SK-N-SH (cell line): Measurements from ENCODE around the gene SCD5. TPM values are rescaled to one million over a fixed set of nuclear protein-coding genes. Genes with fewer than 3 reads are reported as not detected.

ENCODE experiments used
- CTCF ChIA-PET: fragments of 300-600, 350-600 bp; formaldehyde crosslinking; extraction: SDS; loops from one replicate; lab custom pipeline; 2021; lab: Yijun Ruan, JAX
- POLR2A ChIA-PET: fragments of 350-600 bp; sonication (Branson Sonifier 250); formaldehyde crosslinking; extraction: SDS; loops from one replicate; lab custom pipeline; 2020; ENCODE audit warnings: antibody characterized with exemption, inconsistent platforms; lab: Yijun Ruan, JAX
- DNase-seq: peaks from one replicate; pipeline ENCODE4 v3.0.0; 2012
- H2AFZ ChIP-seq: fragments of 200-600 bp; sonication (generic); 2 replicates; pipeline ENCODE4 v1.8.1; 2016; ENCODE audit warnings: antibody characterized with exemption, mild to moderate bottlenecking, low read depth
- H3F3A ChIP-seq: fragments of 200-600 bp; sonication (generic); replicated peaks from 2 replicates; pipeline ENCODE3; 2016; ENCODE audit warnings: antibody characterized with exemption, mild to moderate bottlenecking; ENCODE audit not compliant: insufficient read depth
- H3K27ac ChIP-seq, 2 experiments: fragments of 200-500 bp in 1 of 2; fragments of 200-600 bp in 1 of 2; sonication (Bioruptor generic) in 1 of 2; sonication (generic), shearing (Covaris generic) in 1 of 2; 2 replicates each; pipeline versions ENCODE4 v1.5.1 to v1.6.1; 2014 to 2016; ENCODE audit warnings: low read depth in 2 of 2, inconsistent platforms in 1 of 2, low read length in 1 of 2, mild to moderate bottlenecking in 1 of 2, mixed read lengths in 1 of 2
- H3K27me3 ChIP-seq: fragments of 200-600 bp; sonication (generic), shearing (Covaris generic); 2 replicates; pipeline ENCODE4 v1.6.1; 2016; ENCODE audit warnings: mixed run types; ENCODE audit not compliant: insufficient read depth
- H3K36me3 ChIP-seq, 2 experiments: fragments of 200-500 bp in 1 of 2; fragments of 200-600 bp in 1 of 2; sonication (Bioruptor generic) in 1 of 2; sonication (generic) in 1 of 2; replicated peaks in 1 of 2; 2 replicates each; pipeline versions ENCODE3 to v1.5.1; 2014 to 2016; ENCODE audit warnings: low read length in 1 of 2, mild to moderate bottlenecking in 1 of 2; ENCODE audit not compliant: insufficient read depth in 2 of 2, control insufficient read depth in 1 of 2
- H3K4me1 ChIP-seq, 2 experiments: fragments of 200-500 bp in 1 of 2; fragments of 200-600 bp in 1 of 2; sonication (Bioruptor generic) in 1 of 2; sonication (generic), shearing (Covaris generic) in 1 of 2; 2 replicates each; pipeline versions ENCODE4 v1.5.1 to v1.6.1; 2014 to 2016; ENCODE audit warnings: low read depth in 1 of 2, low read length in 1 of 2, mixed run types in 1 of 2; ENCODE audit not compliant: insufficient read depth in 2 of 2, control insufficient read depth in 1 of 2
- H3K4me2 ChIP-seq: fragments of 200-600 bp; sonication (generic), shearing (Covaris generic); 2 replicates; pipeline ENCODE4 v1.6.1; 2017; ENCODE audit warnings: mixed run types
- H3K4me3 ChIP-seq, 2 experiments: fragments of 200-500 bp in 1 of 2; fragments of 200-600 bp in 1 of 2; sonication (Bioruptor generic) in 1 of 2; sonication (generic), shearing (Covaris generic) in 1 of 2; 2 replicates each; pipeline versions ENCODE4 v1.5.1 to v1.8.1; 2014 to 2016; ENCODE audit warnings: low read depth in 2 of 2, inconsistent platforms in 1 of 2, low read length in 1 of 2, mild to moderate bottlenecking in 1 of 2, mixed read lengths in 1 of 2, moderate library complexity in 1 of 2
- H3K79me2 ChIP-seq: fragments of 200-600 bp; sonication (generic); 2 replicates; pipeline ENCODE4 v1.8.1; 2017; ENCODE audit warnings: mild to moderate bottlenecking; ENCODE audit not compliant: insufficient read depth
- H3K9ac ChIP-seq: fragments of 200-600 bp; sonication (generic); 2 replicates; pipeline ENCODE4 v1.6.1; 2017; ENCODE audit warnings: mixed run types
- H3K9me2 ChIP-seq: fragments of 200-600 bp; sonication (generic); 2 replicates; pipeline ENCODE4 v1.6.1; 2017; ENCODE audit warnings: mixed run types
- H3K9me3 ChIP-seq: fragments of 200-600 bp; sonication (generic); 2 replicates; pipeline ENCODE4 v1.6.1; 2017; ENCODE audit warnings: mixed run types, mild to moderate bottlenecking, moderate library complexity
- H4K20me1 ChIP-seq: fragments of 200-600 bp; sonication (generic); 2 replicates; pipeline ENCODE4 v1.6.1; 2017; ENCODE audit warnings: mild to moderate bottlenecking, mixed run types; ENCODE audit not compliant: insufficient read depth
- FOSL2 ChIP-seq: IDR thresholded peaks from 2 replicates; pipeline ENCODE4 v1.4.0; 2012; ENCODE audit warnings: low read depth, mild to moderate bottlenecking, moderate library complexity, borderline replicate concordance
- FOXM1 ChIP-seq: IDR thresholded peaks from 2 replicates; pipeline ENCODE4 v1.4.0; 2012; ENCODE audit warnings: low read depth, mild to moderate bottlenecking
- GATA2 ChIP-seq: sonication (generic); formaldehyde crosslinking; IDR thresholded peaks from 2 replicates; pipeline ENCODE4 v1.5.0; 2020; ENCODE audit warnings: mild to moderate bottlenecking, missing genetic modification reagents
- MAX ChIP-seq: IDR thresholded peaks from 2 replicates; pipeline ENCODE4 v1.4.0; 2012; ENCODE audit warnings: low read depth
- MEF2A ChIP-seq: IDR thresholded peaks from 2 replicates; pipeline ENCODE4 v1.4.0; 2012; ENCODE audit warnings: low read depth, borderline replicate concordance
- MXI1 ChIP-seq: IDR thresholded peaks from 2 replicates; pipeline ENCODE4 v1.6.1; 2012; ENCODE audit warnings: mild to moderate bottlenecking, low read depth, low read length, improper control_type of control experiment
- NFIC ChIP-seq: IDR thresholded peaks from 2 replicates; pipeline ENCODE4 v1.4.0; 2012; ENCODE audit warnings: borderline replicate concordance
- POLR2AphosphoS5 ChIP-seq: IDR thresholded peaks from 2 replicates; pipeline ENCODE4 v1.6.1; 2012; ENCODE audit warnings: low read depth, low read length
- RAD21 ChIP-seq: IDR thresholded peaks from 2 replicates; pipeline ENCODE4 v1.6.1; 2012; ENCODE audit warnings: mild to moderate bottlenecking, low read length
- RFX5 ChIP-seq: IDR thresholded peaks from 2 replicates; pipeline ENCODE4 v1.6.1; 2012; ENCODE audit warnings: mild to moderate bottlenecking, improper control_type of control experiment, low read length
- SIN3A ChIP-seq: IDR thresholded peaks from 2 replicates; pipeline ENCODE4 v1.6.1; 2012; ENCODE audit warnings: low read depth, mild to moderate bottlenecking, low read length, moderate library complexity, borderline replicate concordance
- TCF12 ChIP-seq: IDR thresholded peaks from 2 replicates; pipeline ENCODE4 v1.4.0; 2012
- YY1 ChIP-seq: IDR thresholded peaks from 2 replicates; pipeline ENCODE4 v1.4.0; 2012; ENCODE audit warnings: low read depth, mild to moderate bottlenecking
- ZBTB33 ChIP-seq: IDR thresholded peaks from 2 replicates; pipeline ENCODE4 v1.4.0; 2012; ENCODE audit warnings: low read depth, borderline replicate concordance
- WGBS: methylation state at CpG from one replicate; pipeline ENCODE4 v1.1.6; 2017; ENCODE audit warnings: low lambda C conversion rate; 5-methylcytosine and 5-hydroxymethylcytosine counted together
- polyA plus RNA-seq, 3 experiments: library from polyadenylated mRNA; depleted of rRNA; stranded (reverse); fragments of >200 nt; gene quantifications; 2 replicates each; pipeline ENCODE4 v1.2.3, GENCODE V29; 2012
- TF ChIP-seq, protein P1 (sequence below): IDR thresholded peaks from 2 replicates; pipeline ENCODE4; 2012
- TF ChIP-seq, protein P2 (sequence below): fragments of 150-350 bp; IDR thresholded peaks from 2 replicates; pipeline ENCODE4 v1.6.1; 2017; ENCODE audit warnings: antibody characterized with exemption, low read length, low read depth, borderline replicate concordance
- TF ChIP-seq, protein P3 (sequence below): fragments of 150-350 bp; IDR thresholded peaks from 2 replicates; pipeline ENCODE4 v1.6.1; 2016; ENCODE audit warnings: mild to moderate bottlenecking, low read depth, low read length

SCD5 gene
- polyA plus RNA-seq, 1 of the 3 experiments (the other 2 are of a cell fraction): 23.7 TPM

DNA sequence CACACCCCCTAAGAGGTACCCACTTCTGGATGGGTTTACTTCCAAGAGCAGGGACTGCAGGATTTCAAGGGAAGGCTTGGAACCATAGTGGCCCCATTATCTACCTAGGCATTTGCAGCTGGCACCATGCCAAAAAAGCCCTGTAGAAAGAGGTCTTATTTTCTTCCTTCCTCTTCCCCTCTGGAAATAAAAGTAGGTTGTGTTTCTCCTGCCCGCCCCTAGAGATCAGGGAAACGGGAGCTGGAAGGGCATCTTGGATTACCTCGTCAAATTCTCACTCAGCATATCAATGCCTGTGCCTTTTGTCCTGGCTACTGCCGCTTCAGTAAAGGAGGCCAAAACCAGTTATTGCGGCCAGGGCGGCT is 1.6 kb downstream of the SCD5 start:
- POLR2A ChIA-PET: no interaction called here
- Histone ChIP-seq H3K4me3 (peak overlapping the region; percentile 80 to 82), H3K27me3 (no peaks in the 10 kb centered on the region), H3K9ac (peak overlapping the region; percentile 52), H3K27ac (peak overlapping the region in 1 of 2 experiments; percentile 57; a peak in 1 of 4 replicates), H3K9me2 (no peaks in the 10 kb centered on the region), H3K79me2 (peaks cover 61% of the 10 kb centered on the region), H2AFZ (no peak overlapping the region), H3K9me3 (no peaks in the 10 kb centered on the region), H3K4me2 (peak overlapping the region; percentile 96), H4K20me1 (peaks cover 13% of the 10 kb centered on the region), H3K36me3 (peaks cover 0 to 4% of the 10 kb centered on the region in 2 experiments), H3F3A (peaks cover 30% of the 10 kb centered on the region), H3K4me1 (peaks cover 11 to 20% of the 10 kb centered on the region in 2 experiments; a peak in 2 of 4 replicates)
- 84% methylated on average over 6 of the region's 6 CpGs for WGBS
- CTCF ChIA-PET: interaction anchor here (1.0 to 9.1 kb wide), 4 partner anchors 58 to 367 kb away, joined by 3 to 89 read pairs (median 5); no protein-coding TSS in a partner anchor
- TF ChIP-seq NFIC (peak; percentile 84), YY1 (no peak)
- no peak for DNase-seq

DNA sequence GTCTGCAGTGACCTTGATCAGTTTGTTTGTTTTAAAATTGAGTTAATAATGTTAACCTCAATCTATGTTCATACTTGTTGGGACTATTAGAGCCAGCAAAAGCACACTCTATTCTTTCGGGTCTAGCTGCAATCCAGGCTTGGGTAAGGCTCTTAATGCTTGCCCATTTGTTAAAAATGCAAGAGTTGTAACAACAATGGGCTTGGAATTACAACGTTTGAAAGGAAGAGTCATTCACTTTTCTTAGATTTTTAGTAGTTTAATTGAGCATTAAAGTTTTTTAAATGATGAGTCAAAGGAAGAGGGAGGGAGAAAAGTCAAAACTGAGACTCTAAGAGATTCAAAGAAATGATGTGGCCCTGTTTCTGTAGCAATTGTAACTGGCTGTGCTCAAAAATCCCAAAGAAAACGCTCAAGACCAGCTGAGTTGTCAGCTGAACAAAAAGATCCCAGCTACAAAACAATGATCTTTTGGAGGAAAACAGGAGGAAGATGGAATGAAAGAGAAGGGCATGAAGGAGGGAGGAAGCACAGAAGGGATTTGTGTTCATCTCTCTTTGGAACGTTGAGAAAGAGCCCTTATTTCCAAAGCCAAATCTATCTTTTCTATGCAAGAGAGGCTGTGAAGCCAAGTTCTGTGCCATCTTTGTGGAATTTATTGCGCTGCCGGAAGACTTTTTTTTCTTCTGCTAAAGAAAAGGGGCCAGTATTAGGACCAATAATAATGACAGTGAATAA is 5.5 kb downstream of the SCD5 start:
- Histone ChIP-seq H3K4me3 (no peak overlapping the region), H3K4me1 (peaks cover 7 to 20% of the 10 kb centered on the region in 2 experiments; a peak in 2 of 4 replicates), H3K36me3 (peaks cover 0 to 4% of the 10 kb centered on the region in 2 experiments), H4K20me1 (peaks cover 13% of the 10 kb centered on the region), H3K9me2 (no peaks in the 10 kb centered on the region), H3K27ac (peak overlapping the region in 1 of 2 experiments; percentile 81; a peak in 2 of 4 replicates), H3K79me2 (peaks cover 97% of the 10 kb centered on the region), H3K27me3 (no peaks in the 10 kb centered on the region), H2AFZ (no peak overlapping the region), H3K9me3 (no peaks in the 10 kb centered on the region), H3K9ac (peak overlapping the region; percentile 12; the same call in 1 of the 2 replicates), H3K4me2 (peak overlapping the region; percentile 55), H3F3A (peaks cover 30% of the 10 kb centered on the region)
- no peak for DNase-seq
- WGBS: 68% methylated on average over 6 of the region's 6 CpGs
- TF ChIP-seq ZBTB33 (no peak), GATA2 (CRISPR knock-in tag) (no peak), TCF12 (no peak), FOXM1 (no peak), POLR2AphosphoS5 (no peak), RFX5 (no peak), SIN3A (no peak), FOSL2 (no peak), RAD21 (no peak), MXI1 (no peak), MAX (no peak), MEF2A (no peak), YY1 (no peak)
- TF ChIP-seq, protein P1, sequence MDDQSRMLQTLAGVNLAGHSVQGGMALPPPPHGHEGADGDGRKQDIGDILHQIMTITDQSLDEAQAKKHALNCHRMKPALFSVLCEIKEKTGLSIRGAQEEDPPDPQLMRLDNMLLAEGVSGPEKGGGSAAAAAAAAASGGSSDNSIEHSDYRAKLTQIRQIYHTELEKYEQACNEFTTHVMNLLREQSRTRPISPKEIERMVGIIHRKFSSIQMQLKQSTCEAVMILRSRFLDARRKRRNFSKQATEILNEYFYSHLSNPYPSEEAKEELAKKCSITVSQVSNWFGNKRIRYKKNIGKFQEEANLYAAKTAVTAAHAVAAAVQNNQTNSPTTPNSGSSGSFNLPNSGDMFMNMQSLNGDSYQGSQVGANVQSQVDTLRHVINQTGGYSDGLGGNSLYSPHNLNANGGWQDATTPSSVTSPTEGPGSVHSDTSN: no peak
- TF ChIP-seq, protein P2, sequence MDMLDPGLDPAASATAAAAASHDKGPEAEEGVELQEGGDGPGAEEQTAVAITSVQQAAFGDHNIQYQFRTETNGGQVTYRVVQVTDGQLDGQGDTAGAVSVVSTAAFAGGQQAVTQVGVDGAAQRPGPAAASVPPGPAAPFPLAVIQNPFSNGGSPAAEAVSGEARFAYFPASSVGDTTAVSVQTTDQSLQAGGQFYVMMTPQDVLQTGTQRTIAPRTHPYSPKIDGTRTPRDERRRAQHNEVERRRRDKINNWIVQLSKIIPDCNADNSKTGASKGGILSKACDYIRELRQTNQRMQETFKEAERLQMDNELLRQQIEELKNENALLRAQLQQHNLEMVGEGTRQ: no peak
- TF ChIP-seq, protein P3, sequence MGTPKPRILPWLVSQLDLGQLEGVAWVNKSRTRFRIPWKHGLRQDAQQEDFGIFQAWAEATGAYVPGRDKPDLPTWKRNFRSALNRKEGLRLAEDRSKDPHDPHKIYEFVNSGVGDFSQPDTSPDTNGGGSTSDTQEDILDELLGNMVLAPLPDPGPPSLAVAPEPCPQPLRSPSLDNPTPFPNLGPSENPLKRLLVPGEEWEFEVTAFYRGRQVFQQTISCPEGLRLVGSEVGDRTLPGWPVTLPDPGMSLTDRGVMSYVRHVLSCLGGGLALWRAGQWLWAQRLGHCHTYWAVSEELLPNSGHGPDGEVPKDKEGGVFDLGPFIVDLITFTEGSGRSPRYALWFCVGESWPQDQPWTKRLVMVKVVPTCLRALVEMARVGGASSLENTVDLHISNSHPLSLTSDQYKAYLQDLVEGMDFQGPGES: no peak
- ChIA-PET CTCF (interaction anchor here (0.9 to 2.2 kb wide), 3 partner anchors 11 to 72 kb away, joined by 3 to 9 read pairs (median 3); no protein-coding TSS in a partner anchor), POLR2A (no interaction called here)
